GM12878 (cell line): ENCODE results near the gene CNGB1.

ENCODE experiments used
- CBX5 ChIP-seq: sonication (generic); IDR thresholded peaks from 2 replicates; pipeline ENCODE4 v1.6.1; 2016; ENCODE audit warnings: low read depth, moderate library complexity, mild to moderate bottlenecking, inconsistent platforms
- EED ChIP-seq: sonication (generic); IDR thresholded peaks from 2 replicates; pipeline ENCODE4 v1.6.1; 2016; ENCODE audit warnings: antibody characterized with exemption, low read depth
- EZH2 ChIP-seq: IDR thresholded peaks from 2 replicates; pipeline ENCODE4 v1.6.1; 2012; ENCODE audit warnings: low read depth, mild to moderate bottlenecking, control low read depth, inconsistent platforms, low read length, borderline replicate concordance; ENCODE audit not compliant: control insufficient read depth
- SMC3 ChIP-seq: IDR thresholded peaks from 2 replicates; pipeline ENCODE4 v1.6.1; 2011; ENCODE audit warnings: low read length, improper control_type of control experiment, borderline replicate concordance
- SUZ12 ChIP-seq: fragments of 200-600 bp; sonication (generic); IDR thresholded peaks from one replicate; pipeline ENCODE4 v1.6.1; 2018; ENCODE audit warnings: antibody characterized with exemption, mild to moderate bottlenecking; ENCODE audit not compliant: unreplicated experiment
- TF ChIP-seq, protein P1 (sequence below), 3 experiments: IDR thresholded peaks in 2 of 3; conservative IDR thresholded peaks in 1 of 3; 2 replicates each; pipeline ENCODE4 v1.5.1; 2011; ENCODE audit warnings: low read depth in 3 of 3, low read length in 3 of 3, mild to moderate bottlenecking in 3 of 3, control low read depth in 2 of 3, moderate library complexity in 2 of 3, inconsistent platforms in 1 of 3, mixed read lengths in 1 of 3; ENCODE audit not compliant: control insufficient read depth in 2 of 3, insufficient read depth in 1 of 3; ENCODE audit errors: extremely low read depth in 1 of 3
- TF ChIP-seq, protein P2 (sequence below): fragments of 150-350 bp; IDR thresholded peaks from 2 replicates; pipeline ENCODE4 v1.6.1; 2016; ENCODE audit warnings: low read depth, low read length

DNA sequence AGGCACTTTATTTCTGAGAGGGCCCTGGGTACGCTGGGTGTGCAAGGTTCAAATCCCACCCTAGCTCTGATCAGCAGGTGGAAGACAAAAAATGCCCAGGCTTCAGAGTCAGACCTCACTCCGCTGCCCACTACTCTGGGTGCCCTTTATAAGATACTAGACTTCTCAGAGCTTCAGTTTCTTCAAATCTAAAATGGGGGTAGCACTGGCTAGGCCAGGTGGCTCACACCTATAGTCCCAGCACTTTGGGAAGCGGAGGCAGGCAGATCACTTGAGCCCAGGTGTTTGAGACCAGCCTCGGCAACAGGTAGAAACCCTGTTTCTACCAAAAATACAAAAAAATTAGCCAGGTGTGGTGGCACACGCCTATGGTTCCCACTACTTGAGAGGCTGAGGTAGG lies 32.0 kb upstream of the CNGB1 start:
- no peak for TF ChIP-seq CBX5
- no peak for TF ChIP-seq EZH2
- TF ChIP-seq EED: no peak
- TF ChIP-seq, protein P1, sequence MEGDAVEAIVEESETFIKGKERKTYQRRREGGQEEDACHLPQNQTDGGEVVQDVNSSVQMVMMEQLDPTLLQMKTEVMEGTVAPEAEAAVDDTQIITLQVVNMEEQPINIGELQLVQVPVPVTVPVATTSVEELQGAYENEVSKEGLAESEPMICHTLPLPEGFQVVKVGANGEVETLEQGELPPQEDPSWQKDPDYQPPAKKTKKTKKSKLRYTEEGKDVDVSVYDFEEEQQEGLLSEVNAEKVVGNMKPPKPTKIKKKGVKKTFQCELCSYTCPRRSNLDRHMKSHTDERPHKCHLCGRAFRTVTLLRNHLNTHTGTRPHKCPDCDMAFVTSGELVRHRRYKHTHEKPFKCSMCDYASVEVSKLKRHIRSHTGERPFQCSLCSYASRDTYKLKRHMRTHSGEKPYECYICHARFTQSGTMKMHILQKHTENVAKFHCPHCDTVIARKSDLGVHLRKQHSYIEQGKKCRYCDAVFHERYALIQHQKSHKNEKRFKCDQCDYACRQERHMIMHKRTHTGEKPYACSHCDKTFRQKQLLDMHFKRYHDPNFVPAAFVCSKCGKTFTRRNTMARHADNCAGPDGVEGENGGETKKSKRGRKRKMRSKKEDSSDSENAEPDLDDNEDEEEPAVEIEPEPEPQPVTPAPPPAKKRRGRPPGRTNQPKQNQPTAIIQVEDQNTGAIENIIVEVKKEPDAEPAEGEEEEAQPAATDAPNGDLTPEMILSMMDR (IDR thresholded peaks at IDR 0.05 in 2 of 3, conservative IDR thresholded peaks at IDR 0.05 in 1 of 3; ENCODE audit: control insufficient read depth in 2 of 3, extremely low read depth in 1 of 3, insufficient read depth in 1 of 3, low read depth in 3 of 3, low read length in 3 of 3): no peak
- TF ChIP-seq, protein P2, sequence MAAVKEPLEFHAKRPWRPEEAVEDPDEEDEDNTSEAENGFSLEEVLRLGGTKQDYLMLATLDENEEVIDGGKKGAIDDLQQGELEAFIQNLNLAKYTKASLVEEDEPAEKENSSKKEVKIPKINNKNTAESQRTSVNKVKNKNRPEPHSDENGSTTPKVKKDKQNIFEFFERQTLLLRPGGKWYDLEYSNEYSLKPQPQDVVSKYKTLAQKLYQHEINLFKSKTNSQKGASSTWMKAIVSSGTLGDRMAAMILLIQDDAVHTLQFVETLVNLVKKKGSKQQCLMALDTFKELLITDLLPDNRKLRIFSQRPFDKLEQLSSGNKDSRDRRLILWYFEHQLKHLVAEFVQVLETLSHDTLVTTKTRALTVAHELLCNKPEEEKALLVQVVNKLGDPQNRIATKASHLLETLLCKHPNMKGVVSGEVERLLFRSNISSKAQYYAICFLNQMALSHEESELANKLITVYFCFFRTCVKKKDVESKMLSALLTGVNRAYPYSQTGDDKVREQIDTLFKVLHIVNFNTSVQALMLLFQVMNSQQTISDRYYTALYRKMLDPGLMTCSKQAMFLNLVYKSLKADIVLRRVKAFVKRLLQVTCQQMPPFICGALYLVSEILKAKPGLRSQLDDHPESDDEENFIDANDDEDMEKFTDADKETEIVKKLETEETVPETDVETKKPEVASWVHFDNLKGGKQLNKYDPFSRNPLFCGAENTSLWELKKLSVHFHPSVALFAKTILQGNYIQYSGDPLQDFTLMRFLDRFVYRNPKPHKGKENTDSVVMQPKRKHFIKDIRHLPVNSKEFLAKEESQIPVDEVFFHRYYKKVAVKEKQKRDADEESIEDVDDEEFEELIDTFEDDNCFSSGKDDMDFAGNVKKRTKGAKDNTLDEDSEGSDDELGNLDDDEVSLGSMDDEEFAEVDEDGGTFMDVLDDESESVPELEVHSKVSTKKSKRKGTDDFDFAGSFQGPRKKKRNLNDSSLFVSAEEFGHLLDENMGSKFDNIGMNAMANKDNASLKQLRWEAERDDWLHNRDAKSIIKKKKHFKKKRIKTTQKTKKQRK: no peak
- no peak for TF ChIP-seq SMC3
- no peak for TF ChIP-seq SUZ12
